Renal pelvis (tissue), 4 donors: Measurements from ENCODE around the gene VAT1. TPM values are rescaled to one million over a fixed set of nuclear protein-coding genes. Genes with fewer than 3 reads are reported as not detected.

Experiments
- DNase-seq: peaks from one replicate; pipeline ENCODE4 v3.0.0-alpha.2; 2013
- polyA plus RNA-seq, 3 donors: library from polyadenylated mRNA; unstranded; fragments of 120-200 nt; gene quantifications; one replicate each; pipeline ENCODE4 v1.2.1, GENCODE V29; 2013; ENCODE audit not compliant: insufficient read length in 3 of 3

Gene VAT1
- polyA plus RNA-seq, 3 donors = 126 to 138 (median 131) TPM

GRCh38 chr17:43031666-43032065, 9.5 kb upstream of the VAT1 start:
- DNase-seq = no peak

- DNase-seq = no peak
Observed at GRCh38 chr17:43030137-43030767, 8.1 kb upstream of the VAT1 start.

- DNase-seq = no peak
Observed at GRCh38 chr17:43028221-43028861, 6.2 kb upstream of the VAT1 start.

GRCh38 chr17:43027091-43028032, 5.2 kb upstream of the VAT1 start:
- DNase-seq = no peak

GRCh38 chr17:43026595-43026994, 4.4 kb upstream of the VAT1 start:
- no peak for DNase-seq

GRCh38 chr17:43025766-43026537, 3.8 kb upstream of the VAT1 start:
- no peak for DNase-seq

- no peak for DNase-seq
Observed at GRCh38 chr17:43025290-43025657, 3.1 kb upstream of the VAT1 start.

GRCh38 chr17:43024407-43025289, 2.5 kb upstream of the VAT1 start, which contains the start of gene RND2:
Gene RND2 (plus strand): TSS chr17:43025231. CDS start chr17:43025348, 117 bp downstream.
- peak; percentile 96 for DNase-seq

GRCh38 chr17:43020789-43021740, 1.1 kb downstream of the VAT1 start:
- DNase-seq = no peak

GRCh38 chr17:43020030-43020621, 2.1 kb downstream of the VAT1 start:
- no peak for DNase-seq

- no peak for DNase-seq
Observed at GRCh38 chr17:43019418-43019817, 2.8 kb downstream of the VAT1 start.

GRCh38 chr17:43018932-43019331, 3.3 kb downstream of the VAT1 start:
- no peak for DNase-seq

GRCh38 chr17:43018008-43018853, 4.0 kb downstream of the VAT1 start:
- no peak for DNase-seq

- DNase-seq = no peak
Observed at GRCh38 chr17:43016216-43016615, 6.0 kb downstream of the VAT1 start.

GRCh38 chr17:43015579-43015978, 6.6 kb downstream of the VAT1 start:
- DNase-seq = no peak

GRCh38 chr17:43014649-43015542, 7.3 kb downstream of the VAT1 start:
- DNase-seq = no peak

GRCh38 chr17:43014020-43014648, 8.1 kb downstream of the VAT1 start:
- no peak for DNase-seq
